ENCODE results near the gene SLC1A4.
"Not testable (repeated sequence)": the region's sequence is repeated elsewhere in the genome, so short reads cannot be mapped to it uniquely, and the experiment has no call there.

The SLC1A4 gene

DNA sequence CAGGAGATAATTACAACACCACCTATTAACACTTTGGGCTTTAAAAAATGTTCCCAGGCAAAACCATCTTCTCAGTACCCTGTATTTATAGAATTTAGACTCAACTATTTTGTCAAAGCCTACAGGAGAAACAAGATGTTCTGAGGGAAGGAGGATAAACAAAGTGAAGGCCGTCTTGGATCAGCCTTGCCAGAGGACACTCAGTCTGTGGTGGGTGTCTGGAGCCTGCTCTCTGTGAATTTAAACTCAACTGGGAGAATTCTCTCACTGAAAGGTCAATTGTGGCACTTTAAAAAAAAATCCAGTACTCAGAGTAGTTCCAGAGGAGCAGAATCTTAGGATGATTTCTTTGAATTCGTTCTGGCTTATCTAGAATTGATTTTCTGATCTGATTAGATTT, 28.4 kb upstream of the SLC1A4 start:
- Histone ChIP-seq H3K18ac (ENCODE audit: low read length) (no peak overlapping the region), H3K9ac (ENCODE audit: low read depth, low read length, poor library complexity) (no peak overlapping the region), H4K8ac (ENCODE audit: low read depth, low read length) (no peak overlapping the region), H2BK12ac (ENCODE audit: low read length) (no peak overlapping the region), H3K79me1 (ENCODE audit: low read depth, low read length) (no peaks in the 10 kb centered on the region), H3K9me3 (replicated peaks in 1 of 2; ENCODE audit: control insufficient read depth in 2 of 2, insufficient read depth in 1 of 2, low read depth in 1 of 2, low read length in 2 of 2) (no peaks in the 10 kb centered on the region), H2AFZ (ENCODE audit: low read length) (no peak overlapping the region), H3K4me2 (ENCODE audit: insufficient read depth, low read length, poor library complexity, severe bottlenecking) (no peak overlapping the region), H3K4ac (ENCODE audit: low read length) (no peak overlapping the region), H3K27ac (replicated peaks; ENCODE audit: low read length) (no peak overlapping the region), H3K36me3 (replicated peaks in 1 of 2; ENCODE audit: control insufficient read depth in 2 of 2, insufficient read depth in 2 of 2, low read length in 2 of 2) (no peaks in the 10 kb centered on the region), H2BK5ac (ENCODE audit: low read length) (no peak overlapping the region), H3K4me1 (ENCODE audit: control insufficient read depth in 2 of 2, insufficient read depth in 1 of 2, low read depth in 1 of 2, low read length in 2 of 2) (no peaks in the 10 kb centered on the region), H3K4me3 (ENCODE audit: low read length in 2 of 2) (no peak overlapping the region), H2AK5ac (ENCODE audit: low read depth, low read length) (no peak overlapping the region), H4K91ac (ENCODE audit: low read depth, low read length, poor library complexity) (no peak overlapping the region), H3K14ac (ENCODE audit: low read length) (no peak overlapping the region), H2BK15ac (ENCODE audit: low read length) (no peak overlapping the region), H2BK120ac (ENCODE audit: low read depth, low read length) (no peak overlapping the region), H3K23ac (ENCODE audit: low read depth, low read length, poor library complexity) (no peak overlapping the region), H3K27me3 (ENCODE audit: control insufficient read depth in 3 of 3, insufficient read depth in 3 of 3, low read depth in 1 of 3, low read length in 3 of 3) (no peaks in the 10 kb centered on the region)
- no peak for DNase-seq (ENCODE audit: low spot score)
- WGBS, 2 donors (ENCODE audit: extremely low coverage in 2 of 2, insufficient read length in 2 of 2, insufficient replicate concordance in 1 of 2) = no CpG with 5 or more reads among the region's 2 CpGs

DNA sequence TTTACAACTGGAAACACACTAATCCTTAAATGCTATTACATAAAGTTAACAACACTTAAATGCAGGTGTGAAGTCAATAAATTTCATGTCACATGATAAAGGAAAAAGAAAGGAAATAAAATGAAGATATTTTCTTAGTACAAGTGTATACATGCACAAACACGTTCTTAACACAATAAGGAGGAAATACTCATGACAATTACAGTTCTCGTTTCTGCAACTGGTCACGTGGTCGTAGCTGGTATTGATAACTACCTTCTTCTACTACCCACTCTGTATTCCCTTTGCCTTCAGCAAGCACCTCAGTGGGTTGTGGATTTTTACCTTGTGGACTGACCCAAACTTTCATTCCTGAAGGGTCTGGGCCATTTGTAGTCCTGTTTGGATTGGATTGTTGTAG, 26.1 kb upstream of the SLC1A4 start:
- not testable (repeated sequence) for H3K4me1 ChIP-seq (ENCODE audit: control insufficient read depth in 2 of 2, insufficient read depth in 1 of 2, low read depth in 1 of 2, low read length in 2 of 2); H3K4ac ChIP-seq (ENCODE audit: low read length); H3K18ac ChIP-seq (ENCODE audit: low read length); H4K8ac ChIP-seq (ENCODE audit: low read depth, low read length); H3K9ac ChIP-seq (ENCODE audit: low read depth, low read length, poor library complexity); H3K79me1 ChIP-seq (ENCODE audit: low read depth, low read length); H2BK15ac ChIP-seq (ENCODE audit: low read length); H2BK120ac ChIP-seq (ENCODE audit: low read depth, low read length); H3K27me3 ChIP-seq (ENCODE audit: control insufficient read depth in 3 of 3, insufficient read depth in 3 of 3, low read depth in 1 of 3, low read length in 3 of 3); H3K4me2 ChIP-seq (ENCODE audit: insufficient read depth, low read length, poor library complexity, severe bottlenecking); H2AK5ac ChIP-seq (ENCODE audit: low read depth, low read length); H3K36me3 ChIP-seq (replicated peaks in 1 of 2; ENCODE audit: control insufficient read depth in 2 of 2, insufficient read depth in 2 of 2, low read length in 2 of 2); H2AFZ ChIP-seq (ENCODE audit: low read length); H3K4me3 ChIP-seq (ENCODE audit: low read length in 2 of 2); H4K91ac ChIP-seq (ENCODE audit: low read depth, low read length, poor library complexity); DNase-seq (ENCODE audit: low spot score); H3K9me3 ChIP-seq (replicated peaks in 1 of 2; ENCODE audit: control insufficient read depth in 2 of 2, insufficient read depth in 1 of 2, low read depth in 1 of 2, low read length in 2 of 2); H3K14ac ChIP-seq (ENCODE audit: low read length); H2BK12ac ChIP-seq (ENCODE audit: low read length); H2BK5ac ChIP-seq (ENCODE audit: low read length); H3K27ac ChIP-seq (replicated peaks; ENCODE audit: low read length); H3K23ac ChIP-seq (ENCODE audit: low read depth, low read length, poor library complexity)
- WGBS, 2 donors (ENCODE audit: extremely low coverage in 2 of 2, insufficient read length in 2 of 2, insufficient replicate concordance in 1 of 2) = no CpG with 5 or more reads among the region's 4 CpGs

DNA sequence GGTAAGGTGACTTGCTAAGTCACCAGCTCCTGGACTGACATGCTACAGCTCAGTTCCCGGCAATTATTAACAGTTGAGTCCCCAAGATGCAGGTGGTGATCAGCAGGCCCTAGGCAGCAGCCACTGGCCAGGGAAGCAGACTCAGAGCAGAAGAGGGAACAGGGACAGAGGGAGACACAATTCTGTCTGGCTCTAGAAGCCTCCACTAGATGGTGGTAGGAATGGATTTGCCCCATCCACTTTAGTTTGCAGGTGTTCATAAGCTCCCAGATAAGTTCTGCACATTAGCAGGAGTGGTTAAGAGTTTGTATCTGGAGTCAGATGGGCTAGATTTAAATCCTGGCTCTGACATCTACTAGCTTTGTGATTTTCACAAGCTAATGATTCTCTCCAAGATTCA, 25.5 kb upstream of the SLC1A4 start:
- Histone ChIP-seq H3K36me3 (replicated peaks in 1 of 2; ENCODE audit: control insufficient read depth in 2 of 2, insufficient read depth in 2 of 2, low read length in 2 of 2) (no peaks in the 10 kb centered on the region), H3K9me3 (replicated peaks in 1 of 2; ENCODE audit: control insufficient read depth in 2 of 2, insufficient read depth in 1 of 2, low read depth in 1 of 2, low read length in 2 of 2) (no peaks in the 10 kb centered on the region), H3K4me2 (ENCODE audit: insufficient read depth, low read length, poor library complexity, severe bottlenecking) (no peak overlapping the region), H3K23ac (ENCODE audit: low read depth, low read length, poor library complexity) (no peak overlapping the region), H3K27me3 (ENCODE audit: control insufficient read depth in 3 of 3, insufficient read depth in 3 of 3, low read depth in 1 of 3, low read length in 3 of 3) (no peaks in the 10 kb centered on the region), H2BK5ac (ENCODE audit: low read length) (no peak overlapping the region), H4K8ac (ENCODE audit: low read depth, low read length) (no peak overlapping the region), H3K9ac (ENCODE audit: low read depth, low read length, poor library complexity) (no peak overlapping the region), H4K91ac (ENCODE audit: low read depth, low read length, poor library complexity) (no peak overlapping the region), H2BK15ac (ENCODE audit: low read length) (no peak overlapping the region), H3K27ac (replicated peaks; ENCODE audit: low read length) (no peak overlapping the region), H3K4me3 (ENCODE audit: low read length in 2 of 2) (no peak overlapping the region), H2BK120ac (ENCODE audit: low read depth, low read length) (no peak overlapping the region), H3K79me1 (ENCODE audit: low read depth, low read length) (no peaks in the 10 kb centered on the region), H3K4ac (ENCODE audit: low read length) (no peak overlapping the region), H2AFZ (ENCODE audit: low read length) (no peak overlapping the region), H2AK5ac (ENCODE audit: low read depth, low read length) (no peak overlapping the region), H3K18ac (ENCODE audit: low read length) (no peak overlapping the region), H2BK12ac (ENCODE audit: low read length) (no peak overlapping the region), H3K14ac (ENCODE audit: low read length) (no peak overlapping the region), H3K4me1 (ENCODE audit: control insufficient read depth in 2 of 2, insufficient read depth in 1 of 2, low read depth in 1 of 2, low read length in 2 of 2) (no peaks in the 10 kb centered on the region)
- WGBS, 2 donors (ENCODE audit: extremely low coverage in 2 of 2, insufficient read length in 2 of 2, insufficient replicate concordance in 1 of 2) = no CpG with 5 or more reads among the region's 1 CpG
- DNase-seq (ENCODE audit: low spot score) = no peak

DNA sequence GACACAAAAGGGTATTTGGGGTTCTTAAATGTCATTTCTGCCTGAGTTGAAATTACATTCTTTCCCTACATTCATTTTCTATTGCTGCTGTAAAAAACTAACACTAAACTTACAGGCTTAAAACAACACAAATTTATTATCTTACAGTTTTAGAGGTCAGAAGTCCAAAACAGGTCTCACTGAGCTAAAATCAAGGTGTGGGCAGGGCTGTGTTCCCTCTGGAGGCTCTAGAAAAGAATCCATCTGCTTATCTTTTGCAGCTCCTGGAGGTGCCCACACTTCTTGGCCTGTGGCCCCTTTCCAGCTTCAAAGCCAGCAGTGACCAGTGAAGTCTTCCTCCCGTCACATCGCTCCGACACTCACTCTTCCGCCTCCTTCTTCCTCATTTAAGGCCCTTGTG, 23.2 kb upstream of the SLC1A4 start:
- Histone ChIP-seq H4K8ac (ENCODE audit: low read depth, low read length) (no peak overlapping the region), H3K4me2 (ENCODE audit: insufficient read depth, low read length, poor library complexity, severe bottlenecking) (no peak overlapping the region), H3K23ac (ENCODE audit: low read depth, low read length, poor library complexity) (no peak overlapping the region), H3K36me3 (replicated peaks in 1 of 2; ENCODE audit: control insufficient read depth in 2 of 2, insufficient read depth in 2 of 2, low read length in 2 of 2) (no peaks in the 10 kb centered on the region), H2BK120ac (ENCODE audit: low read depth, low read length) (no peak overlapping the region), H3K9ac (ENCODE audit: low read depth, low read length, poor library complexity) (no peak overlapping the region), H3K4me3 (ENCODE audit: low read length in 2 of 2) (no peak overlapping the region), H2BK5ac (ENCODE audit: low read length) (no peak overlapping the region), H3K18ac (ENCODE audit: low read length) (no peak overlapping the region), H3K14ac (ENCODE audit: low read length) (no peak overlapping the region), H2AFZ (ENCODE audit: low read length) (no peak overlapping the region), H3K27ac (replicated peaks; ENCODE audit: low read length) (no peak overlapping the region), H4K91ac (ENCODE audit: low read depth, low read length, poor library complexity) (no peak overlapping the region), H3K4me1 (ENCODE audit: control insufficient read depth in 2 of 2, insufficient read depth in 1 of 2, low read depth in 1 of 2, low read length in 2 of 2) (no peaks in the 10 kb centered on the region), H2BK15ac (ENCODE audit: low read length) (no peak overlapping the region), H3K27me3 (ENCODE audit: control insufficient read depth in 3 of 3, insufficient read depth in 3 of 3, low read depth in 1 of 3, low read length in 3 of 3) (no peaks in the 10 kb centered on the region), H3K9me3 (replicated peaks in 1 of 2; ENCODE audit: control insufficient read depth in 2 of 2, insufficient read depth in 1 of 2, low read depth in 1 of 2, low read length in 2 of 2) (no peaks in the 10 kb centered on the region), H3K79me1 (ENCODE audit: low read depth, low read length) (no peaks in the 10 kb centered on the region), H3K4ac (ENCODE audit: low read length) (no peak overlapping the region), H2AK5ac (ENCODE audit: low read depth, low read length) (no peak overlapping the region), H2BK12ac (ENCODE audit: low read length) (no peak overlapping the region)
- no peak for DNase-seq (ENCODE audit: low spot score)
- WGBS, 2 donors (ENCODE audit: extremely low coverage in 2 of 2, insufficient read length in 2 of 2, insufficient replicate concordance in 1 of 2) = no CpG with 5 or more reads among the region's 4 CpGs
